IPS DF 6.9 (cell line): Measurements from ENCODE around the gene CTAG1A.
"Not testable (repeated sequence)": the region's sequence is repeated elsewhere in the genome, so short reads cannot be mapped to it uniquely, and the experiment has no call there.

ENCODE experiments used
- DNase-seq: peaks from one replicate; pipeline ENCODE4 v3.0.0-alpha.2; 2013; ENCODE audit warnings: low read depth, low spot score
- H3K27ac ChIP-seq: one replicate; pipeline ENCODE4 v1.5.1; 2013; ENCODE audit warnings: low read length, control low read depth
- H3K27me3 ChIP-seq: 2 replicates; pipeline ENCODE4 v1.6.1; 2013; ENCODE audit warnings: mild to moderate bottlenecking, low read length; ENCODE audit not compliant: control insufficient read depth, insufficient read depth
- H3K36me3 ChIP-seq: 2 replicates; pipeline ENCODE4 v1.6.1; 2013; ENCODE audit warnings: low read length; ENCODE audit not compliant: control insufficient read depth, insufficient read depth
- H3K4me1 ChIP-seq: 2 replicates; pipeline ENCODE4 v1.6.1; 2013; ENCODE audit warnings: low read length; ENCODE audit not compliant: control insufficient read depth, insufficient read depth
- H3K4me3 ChIP-seq: 2 replicates; pipeline ENCODE4 v1.5.1; 2013; ENCODE audit warnings: mild to moderate bottlenecking, low read length
- H3K9me3 ChIP-seq: 2 replicates; pipeline ENCODE4 v1.6.1; 2013; ENCODE audit warnings: low read length, inconsistent platforms; ENCODE audit not compliant: control insufficient read depth, insufficient read depth
- WGBS: extraction: QIAGEN DNeasy Blood & Tissue Kit; methylation state at CpG from one replicate; pipeline ENCODE4 v1.1.7; 2013; ENCODE audit warnings: mixed read lengths, missing lambda C conversion rate; ENCODE audit not compliant: insufficient read length, insufficient coverage; 5-methylcytosine and 5-hydroxymethylcytosine counted together

Gene CTAG1A

GRCh38 chrX:154546354-154547244 is 38.3 kb upstream of the CTAG1A start, which contains the start of gene G6PD:
Gene G6PD (minus strand): TSS chrX:154546846. CDS start chrX:154546155, 691 bp downstream.
- Histone ChIP-seq H3K4me3 (peak within 1 kb of the TSS; percentile 90), H3K4me1 (peaks cover 2% of the 10 kb centered on the region; the same call in 1 of the 2 replicates), H3K9me3 (no peaks in the 10 kb centered on the region), H3K36me3 (peaks cover 6% of the 10 kb centered on the region; the same call in 1 of the 2 replicates), H3K27ac (no peak within 1 kb of the TSS), H3K27me3 (no peaks in the 10 kb centered on the region)
- WGBS: no CpG with 5 or more reads among the region's 92 CpGs
- no peak for DNase-seq

- Histone ChIP-seq H3K36me3 (peaks cover 6% of the 10 kb centered on the region; the same call in 1 of the 2 replicates), H3K27me3 (no peaks in the 10 kb centered on the region), H3K9me3 (no peaks in the 10 kb centered on the region), H3K4me3 (peak within 1 kb of the TSS; percentile 90), H3K27ac (no peak within 1 kb of the TSS), H3K4me1 (peaks cover 2% of the 10 kb centered on the region; the same call in 1 of the 2 replicates)
- no CpG with 5 or more reads among the region's 69 CpGs for WGBS
- no peak for DNase-seq
These were observed 37.5 kb upstream of the CTAG1A start, which contains the start of gene IKBKG for GRCh38 chrX:154547245-154548027. Gene IKBKG (plus strand): TSS chrX:154547620. CDS start chrX:154552003, 4,383 bp downstream.

- Histone ChIP-seq H3K9me3 (no peaks in the 10 kb centered on the region), H3K4me3 (peak overlapping the region; percentile 90), H3K4me1 (peaks cover 2% of the 10 kb centered on the region; the same call in 1 of the 2 replicates), H3K27me3 (no peaks in the 10 kb centered on the region), H3K36me3 (peaks cover 6% of the 10 kb centered on the region; the same call in 1 of the 2 replicates), H3K27ac (no peak overlapping the region)
- no peak for DNase-seq
- no CpG with 5 or more reads among the region's 9 CpGs for WGBS
These were observed 37.0 kb upstream of the CTAG1A start for GRCh38 chrX:154548028-154548316.

- H3K4me3 ChIP-seq: no peak overlapping the region
These were observed 35.2 kb upstream of the CTAG1A start for GRCh38 chrX:154549766-154550165.

GRCh38 chrX:154552112-154552806 is 32.7 kb upstream of the CTAG1A start:
- DNase-seq, H3K36me3 ChIP-seq, H3K27me3 ChIP-seq, H3K4me3 ChIP-seq, H3K4me1 ChIP-seq, H3K9me3 ChIP-seq, H3K27ac ChIP-seq: not testable (repeated sequence)
- no CpG with 5 or more reads among the region's 18 CpGs for WGBS

More at GRCh38 chrX:154549766-154550165, 35.2 kb upstream of the CTAG1A start:
- Histone ChIP-seq H3K27ac (no peak overlapping the region), H3K36me3 (peaks cover 7% of the 10 kb centered on the region), H3K4me1 (peaks cover 2% of the 10 kb centered on the region; the same call in 1 of the 2 replicates), H3K27me3 (no peaks in the 10 kb centered on the region), H3K9me3 (no peaks in the 10 kb centered on the region)
- no CpG with 5 or more reads among the region's 1 CpG for WGBS
- DNase-seq: no peak

- not testable (repeated sequence) for H3K27ac ChIP-seq, H3K9me3 ChIP-seq, DNase-seq, H3K4me1 ChIP-seq, H3K36me3 ChIP-seq, H3K27me3 ChIP-seq, H3K4me3 ChIP-seq
- WGBS: no CpG with 5 or more reads among the region's 24 CpGs
These were observed 26.8 kb upstream of the CTAG1A start for GRCh38 chrX:154558060-154558690.

- not testable (repeated sequence) for H3K27me3 ChIP-seq, DNase-seq, H3K36me3 ChIP-seq, H3K9me3 ChIP-seq, H3K27ac ChIP-seq, H3K4me1 ChIP-seq, H3K4me3 ChIP-seq
- no CpG with 5 or more reads among the region's 21 CpGs for WGBS
These were observed 26.0 kb upstream of the CTAG1A start for GRCh38 chrX:154558896-154559295.

GRCh38 chrX:154560326-154560725 is 24.6 kb upstream of the CTAG1A start:
- H3K9me3 ChIP-seq, DNase-seq, H3K4me3 ChIP-seq, H3K27me3 ChIP-seq, H3K27ac ChIP-seq, H3K36me3 ChIP-seq, H3K4me1 ChIP-seq: not testable (repeated sequence)
- WGBS: no CpG with 5 or more reads among the region's 31 CpGs

GRCh38 chrX:154562295-154562694 is 22.6 kb upstream of the CTAG1A start:
- H3K4me3 ChIP-seq, H3K4me1 ChIP-seq, H3K36me3 ChIP-seq, H3K27ac ChIP-seq, H3K27me3 ChIP-seq, H3K9me3 ChIP-seq, DNase-seq: not testable (repeated sequence)
- WGBS: no CpG with 5 or more reads among the region's 10 CpGs

- not testable (repeated sequence) for H3K27ac ChIP-seq, H3K4me3 ChIP-seq, H3K9me3 ChIP-seq, DNase-seq, H3K4me1 ChIP-seq, H3K27me3 ChIP-seq, H3K36me3 ChIP-seq
- WGBS: no CpG with 5 or more reads among the region's 11 CpGs
These were observed 14.6 kb upstream of the CTAG1A start for GRCh38 chrX:154570361-154570760.
